Measurements from ENCODE around the gene PLEKHH1. TPM values are rescaled to one million over a fixed set of nuclear protein-coding genes. Genes with fewer than 3 reads are reported as not detected.

The PLEKHH1 gene
- total RNA-seq, 1 experiment from 2014 or later = 35.3 TPM

DNA sequence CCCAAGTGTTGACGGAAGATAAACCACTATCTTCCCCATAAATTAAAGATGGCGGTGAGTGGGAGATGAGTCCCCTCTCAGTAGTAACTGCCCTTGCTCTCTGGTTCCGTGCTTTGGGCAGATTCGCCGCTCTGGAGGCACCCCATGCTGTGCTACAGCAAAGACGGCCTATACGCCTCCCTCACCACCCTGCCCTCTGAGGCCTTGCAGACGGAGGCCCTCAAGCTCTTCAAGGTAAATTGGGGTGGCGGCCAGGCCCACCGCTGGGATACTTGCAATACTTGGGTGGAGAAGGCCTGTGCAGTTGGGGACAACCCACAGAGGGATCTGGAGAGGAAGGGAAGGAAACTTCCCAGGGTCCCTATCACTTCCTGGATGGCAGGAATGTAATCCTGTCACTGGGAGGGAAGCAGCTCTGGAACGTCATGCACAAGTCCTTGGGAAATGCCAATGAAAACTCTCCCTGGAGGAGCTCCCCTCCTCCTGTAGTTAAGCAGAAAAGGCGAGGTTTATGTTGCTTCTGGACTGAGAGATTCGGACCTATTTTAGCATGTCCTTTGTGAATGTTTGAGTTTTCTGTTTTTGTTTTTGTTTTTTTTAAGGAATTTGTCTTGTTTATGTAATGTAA is 44.2 kb downstream of the PLEKHH1 start:
- Histone ChIP-seq H3K23me2 (ENCODE audit: insufficient read length, low read depth, low read length, poor library complexity, severe bottlenecking) (no peaks in the 10 kb centered on the region), H2AK5ac (ENCODE audit: insufficient read length, low read length) (no peak overlapping the region), H3K23ac (ENCODE audit: insufficient read length, low read depth, low read length) (no peak overlapping the region), H3K27me3 (ENCODE audit: insufficient read depth, low read length) (no peaks in the 10 kb centered on the region), H2BK12ac (ENCODE audit: insufficient read length, low read depth, low read length) (no peak overlapping the region), H4K8ac (replicated peaks; ENCODE audit: insufficient read length, low read depth, low read length) (no peak overlapping the region), H2BK15ac (ENCODE audit: low read depth, low read length) (no peak overlapping the region), H2BK20ac (ENCODE audit: low read depth, low read length, poor library complexity, severe bottlenecking) (no peak overlapping the region), H2BK120ac (ENCODE audit: low read depth, low read length, poor library complexity, severe bottlenecking) (no peak overlapping the region), H3K79me2 (ENCODE audit: insufficient read depth, low read length) (no peaks in the 10 kb centered on the region), H3K27ac (ENCODE audit: insufficient read length, low read depth, low read length) (no peak overlapping the region), H3K4ac (ENCODE audit: low read depth, low read length) (no peak overlapping the region), H2BK5ac (ENCODE audit: insufficient read length, low read length) (no peak overlapping the region), H4K91ac (ENCODE audit: insufficient read length, low read depth, low read length) (no peak overlapping the region), H3K14ac (ENCODE audit: insufficient read depth, low read length) (no peak overlapping the region), H4K20me1 (ENCODE audit: control insufficient read depth, insufficient read depth, insufficient read length) (no peaks in the 10 kb centered on the region), H3T11ph (ENCODE audit: low read length) (no peak overlapping the region), H2AFZ (ENCODE audit: low read length) (no peak overlapping the region), H3K79me1 (ENCODE audit: insufficient read depth, low read depth, low read length, poor library complexity, severe bottlenecking) (no peaks in the 10 kb centered on the region), H3K56ac (ENCODE audit: insufficient read length, low read depth, low read length) (no peak overlapping the region), H3K9me3 (ENCODE audit: control insufficient read depth, low read depth, low read length) (no peaks in the 10 kb centered on the region), H4K5ac (ENCODE audit: insufficient read length, low read depth, low read length) (no peak overlapping the region), H3K9ac (ENCODE audit: extremely low read depth, insufficient read length, low read length) (no peak overlapping the region), H3K18ac (ENCODE audit: insufficient read length, low read depth, low read length) (no peak overlapping the region), H3K4me1 (ENCODE audit: insufficient read depth, low read length) (no peaks in the 10 kb centered on the region), H3K4me2 (ENCODE audit: insufficient read depth, insufficient read length, low read length) (no peak overlapping the region)
- no peak overlapping the region for H3K4me3 Mint-ChIP-seq
- H3K27ac Mint-ChIP-seq = no peak overlapping the region; a peak in 1 of 7 replicates
- H3K4me1 Mint-ChIP-seq = no peaks in the 10 kb centered on the region
- H3K9me3 Mint-ChIP-seq = no peaks in the 10 kb centered on the region
- DNase-seq = no peak
- TF ChIP-seq, protein P1, sequence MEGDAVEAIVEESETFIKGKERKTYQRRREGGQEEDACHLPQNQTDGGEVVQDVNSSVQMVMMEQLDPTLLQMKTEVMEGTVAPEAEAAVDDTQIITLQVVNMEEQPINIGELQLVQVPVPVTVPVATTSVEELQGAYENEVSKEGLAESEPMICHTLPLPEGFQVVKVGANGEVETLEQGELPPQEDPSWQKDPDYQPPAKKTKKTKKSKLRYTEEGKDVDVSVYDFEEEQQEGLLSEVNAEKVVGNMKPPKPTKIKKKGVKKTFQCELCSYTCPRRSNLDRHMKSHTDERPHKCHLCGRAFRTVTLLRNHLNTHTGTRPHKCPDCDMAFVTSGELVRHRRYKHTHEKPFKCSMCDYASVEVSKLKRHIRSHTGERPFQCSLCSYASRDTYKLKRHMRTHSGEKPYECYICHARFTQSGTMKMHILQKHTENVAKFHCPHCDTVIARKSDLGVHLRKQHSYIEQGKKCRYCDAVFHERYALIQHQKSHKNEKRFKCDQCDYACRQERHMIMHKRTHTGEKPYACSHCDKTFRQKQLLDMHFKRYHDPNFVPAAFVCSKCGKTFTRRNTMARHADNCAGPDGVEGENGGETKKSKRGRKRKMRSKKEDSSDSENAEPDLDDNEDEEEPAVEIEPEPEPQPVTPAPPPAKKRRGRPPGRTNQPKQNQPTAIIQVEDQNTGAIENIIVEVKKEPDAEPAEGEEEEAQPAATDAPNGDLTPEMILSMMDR (conservative IDR thresholded peaks at IDR 0.05) = no peak
- H3K36me3 Mint-ChIP-seq (ENCODE audit: insufficient read depth in 1 of 3, low read depth in 3 of 3) = peaks cover 8 to 63% (median 37%) of the 10 kb centered on the region in 3 experiments; a peak in 6 of 7 replicates
- no peaks in the 10 kb centered on the region for H3K27me3 Mint-ChIP-seq (ENCODE audit: low read depth)
- no CpG with 5 or more reads among the region's 13 CpGs for WGBS (ENCODE audit: extremely low coverage, insufficient read length, low lambda C conversion rate)

Measured in H9 (cell line).